Neuronal stem cell (in vitro differentiated cells): ENCODE results near the gene AFAP1.
A peak's percentile ranks its signal among the peaks of the same experiment; 100 is the strongest.
"Not testable (repeated sequence)": the region's sequence is repeated elsewhere in the genome, so short reads cannot be mapped to it uniquely, and the experiment has no call there.

Experiments used
- DNase-seq: peaks from one replicate; pipeline ENCODE4 v3.0.0-alpha.2; 2013; ENCODE audit warnings: low spot score
- H2AFZ ChIP-seq: one replicate; pipeline ENCODE4 v1.6.1; 2013; ENCODE audit warnings: mild to moderate bottlenecking, low read length, inconsistent platforms
- H2AK5ac ChIP-seq: 2 replicates; pipeline ENCODE4 v1.6.1; 2013; ENCODE audit warnings: low read depth, mild to moderate bottlenecking, inconsistent platforms, low read length, moderate library complexity, mixed read lengths
- H2BK120ac ChIP-seq: 2 replicates; pipeline ENCODE4 v1.6.1; 2013; ENCODE audit warnings: low read depth, mild to moderate bottlenecking, inconsistent platforms, low read length, moderate library complexity, mixed read lengths
- H2BK12ac ChIP-seq: one replicate; pipeline ENCODE4 v1.6.1; 2013; ENCODE audit warnings: low read length, inconsistent platforms
- H2BK15ac ChIP-seq: 2 replicates; pipeline ENCODE4 v1.6.1; 2013; ENCODE audit warnings: mild to moderate bottlenecking, low read length, inconsistent platforms, mixed read lengths
- H2BK5ac ChIP-seq: one replicate; pipeline ENCODE4 v1.6.1; 2013; ENCODE audit warnings: inconsistent platforms, mild to moderate bottlenecking, low read length, moderate library complexity
- H3K14ac ChIP-seq: one replicate; pipeline ENCODE4 v1.6.1; 2013; ENCODE audit warnings: low read length, inconsistent platforms
- H3K18ac ChIP-seq: 2 replicates; pipeline ENCODE4 v1.6.1; 2013; ENCODE audit warnings: low read length, inconsistent platforms
- H3K23ac ChIP-seq: 2 replicates; pipeline ENCODE4 v1.6.1; 2013; ENCODE audit warnings: low read depth, mild to moderate bottlenecking, mixed read lengths, low read length, inconsistent platforms; ENCODE audit not compliant: poor library complexity
- H3K27ac ChIP-seq: replicated peaks from 3 replicates; pipeline ENCODE4 v1.5.1; 2013; ENCODE audit warnings: low read length, inconsistent platforms
- H3K27me3 ChIP-seq, 3 experiments: 2 replicates each; pipeline ENCODE4 v1.6.1; 2013; ENCODE audit warnings: low read length in 3 of 3, mild to moderate bottlenecking in 2 of 3, inconsistent platforms in 1 of 3, low read depth in 1 of 3, mixed read lengths in 1 of 3, moderate library complexity in 1 of 3; ENCODE audit not compliant: control insufficient read depth in 3 of 3, insufficient read depth in 3 of 3
- H3K36me3 ChIP-seq, 2 donors: replicated peaks in 1 of 2; 2 replicates each; pipeline ENCODE4 v1.6.1; 2013; ENCODE audit warnings: low read length in 2 of 2; ENCODE audit not compliant: control insufficient read depth in 2 of 2, insufficient read depth in 2 of 2
- H3K4ac ChIP-seq: 2 replicates; pipeline ENCODE4 v1.6.1; 2013; ENCODE audit warnings: inconsistent platforms, mild to moderate bottlenecking, low read length, moderate library complexity
- H3K4me1 ChIP-seq, 2 donors: 1 replicate in 1 of 2; 2 replicates in 1 of 2; pipeline ENCODE4 v1.6.1; 2013; ENCODE audit warnings: low read length in 2 of 2, low read depth in 1 of 2; ENCODE audit not compliant: control insufficient read depth in 2 of 2, insufficient read depth in 1 of 2
- H3K4me2 ChIP-seq: one replicate; pipeline ENCODE4 v1.6.1; 2013; ENCODE audit warnings: mild to moderate bottlenecking, low read length, inconsistent platforms; ENCODE audit not compliant: insufficient read depth, poor library complexity, severe bottlenecking
- H3K4me3 ChIP-seq, 2 donors: 2 replicates each; pipeline ENCODE4 v1.5.1; 2013; ENCODE audit warnings: low read length in 2 of 2, mild to moderate bottlenecking in 2 of 2, inconsistent platforms in 1 of 2, moderate library complexity in 1 of 2
- H3K79me1 ChIP-seq: one replicate; pipeline ENCODE4 v1.6.1; 2013; ENCODE audit warnings: low read depth, mild to moderate bottlenecking, inconsistent platforms, low read length, moderate library complexity
- H3K9ac ChIP-seq: one replicate; pipeline ENCODE4 v1.6.1; 2013; ENCODE audit warnings: mild to moderate bottlenecking, low read depth, low read length, inconsistent platforms; ENCODE audit not compliant: poor library complexity
- H3K9me3 ChIP-seq, 2 donors: replicated peaks in 1 of 2; 2 replicates each; pipeline versions ENCODE3 to v1.6.1; 2013; ENCODE audit warnings: low read length in 2 of 2, mild to moderate bottlenecking in 2 of 2, inconsistent platforms in 1 of 2, low read depth in 1 of 2, mixed read lengths in 1 of 2, moderate library complexity in 1 of 2; ENCODE audit not compliant: control insufficient read depth in 2 of 2, insufficient read depth in 1 of 2
- H4K8ac ChIP-seq: one replicate; pipeline ENCODE4 v1.6.1; 2013; ENCODE audit warnings: low read depth, mild to moderate bottlenecking, inconsistent platforms, low read length, moderate library complexity
- H4K91ac ChIP-seq: one replicate; pipeline ENCODE4 v1.6.1; 2013; ENCODE audit warnings: low read length, low read depth, mild to moderate bottlenecking, inconsistent platforms; ENCODE audit not compliant: poor library complexity
- WGBS, 2 donors: extraction: QIAGEN DNeasy Blood & Tissue Kit; methylation state at CpG; one replicate each; pipeline ENCODE4 v1.1.7; 2013; ENCODE audit warnings: missing lambda C conversion rate in 2 of 2, mixed read lengths in 1 of 2; ENCODE audit not compliant: insufficient read length in 2 of 2, insufficient replicate concordance in 1 of 2; ENCODE audit errors: extremely low coverage in 2 of 2; 5-methylcytosine and 5-hydroxymethylcytosine counted together

AFAP1 gene

DNA sequence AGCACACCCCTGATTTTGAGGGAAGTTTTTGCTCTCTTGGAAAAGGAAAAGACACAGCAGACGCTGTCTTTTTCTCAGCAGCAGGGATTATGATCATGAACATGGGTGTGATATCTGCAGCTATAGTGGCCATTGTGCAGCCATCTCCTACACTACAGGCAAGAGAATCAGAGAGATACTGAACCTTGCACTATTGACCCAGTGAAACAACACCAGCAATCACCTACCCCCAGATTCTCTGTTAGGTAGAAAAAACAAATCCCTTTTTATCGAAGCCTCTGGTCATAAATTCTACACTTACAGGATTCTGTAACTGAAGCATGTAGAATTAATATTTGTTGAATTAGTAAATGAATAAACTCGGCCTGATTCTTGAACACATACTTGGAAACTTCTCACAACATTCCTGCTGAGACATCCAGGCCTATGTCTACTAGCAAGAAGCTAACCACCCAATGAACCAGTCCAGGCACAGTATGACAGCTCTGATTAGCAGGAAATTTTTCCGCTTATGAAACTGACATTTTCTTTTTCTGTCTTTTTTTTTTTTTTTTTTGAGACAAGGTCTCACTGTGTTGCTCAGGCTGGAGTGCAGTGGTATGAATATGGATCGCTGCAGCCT is 5.0 kb upstream of the AFAP1 start:
- Histone ChIP-seq H3K9me3 (no peaks in the 10 kb centered on the region), H3K79me1 (no peaks in the 10 kb centered on the region), H3K4me2 (no peak overlapping the region), H3K9ac (no peak overlapping the region), H2AFZ (no peak overlapping the region), H2BK120ac (no peak overlapping the region), H2BK12ac (no peak overlapping the region), H2BK15ac (no peak overlapping the region), H3K27ac (no peak overlapping the region), H4K8ac (no peak overlapping the region), H3K14ac (no peak overlapping the region), H3K36me3 (no peaks in the 10 kb centered on the region), H3K4ac (no peak overlapping the region), H3K4me3 (no peak overlapping the region), H2BK5ac (no peak overlapping the region), H2AK5ac (no peak overlapping the region), H3K4me1 (no peaks in the 10 kb centered on the region), H3K23ac (no peak overlapping the region), H3K18ac (no peak overlapping the region), H4K91ac (no peak overlapping the region), H3K27me3 (peaks cover 0 to 21% (median 0%) of the 10 kb centered on the region in 3 experiments)
- no CpG with 5 or more reads among the region's 5 CpGs for WGBS, 2 donors
- DNase-seq = no peak

DNA sequence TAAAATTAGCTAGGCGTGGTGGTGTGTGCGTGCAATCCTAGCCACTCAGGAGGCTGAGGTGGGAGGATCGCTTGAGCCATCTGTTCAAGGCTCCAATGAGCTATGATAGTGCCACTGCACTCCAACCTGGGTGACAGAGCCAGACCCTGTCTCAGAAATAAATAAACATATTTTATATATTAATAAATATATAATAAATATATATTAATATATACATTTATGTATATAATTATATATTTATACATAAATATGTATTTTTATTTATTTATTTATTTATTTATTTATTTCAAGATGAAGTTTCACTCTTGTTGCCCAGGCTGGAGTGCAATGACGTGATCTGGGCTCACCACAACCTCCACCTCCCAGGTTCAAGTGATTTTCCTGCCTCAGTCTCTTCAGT is 4.0 kb upstream of the AFAP1 start:
- no CpG with 5 or more reads among the region's 4 CpGs for WGBS, 2 donors
- H3K4me3 ChIP-seq, H3K14ac ChIP-seq, H4K8ac ChIP-seq, H3K4ac ChIP-seq, H4K91ac ChIP-seq, H2BK120ac ChIP-seq, H3K18ac ChIP-seq, H3K4me1 ChIP-seq, H2AFZ ChIP-seq, H3K4me2 ChIP-seq, H3K9ac ChIP-seq, H2BK5ac ChIP-seq, H2BK15ac ChIP-seq, DNase-seq, H3K9me3 ChIP-seq, H2BK12ac ChIP-seq, H3K36me3 ChIP-seq, H3K79me1 ChIP-seq, H3K27ac ChIP-seq, H2AK5ac ChIP-seq, H3K23ac ChIP-seq: not testable (repeated sequence)
- peaks cover 0 to 14% (median 0%) of the 10 kb centered on the region in 3 experiments for H3K27me3 ChIP-seq

DNA sequence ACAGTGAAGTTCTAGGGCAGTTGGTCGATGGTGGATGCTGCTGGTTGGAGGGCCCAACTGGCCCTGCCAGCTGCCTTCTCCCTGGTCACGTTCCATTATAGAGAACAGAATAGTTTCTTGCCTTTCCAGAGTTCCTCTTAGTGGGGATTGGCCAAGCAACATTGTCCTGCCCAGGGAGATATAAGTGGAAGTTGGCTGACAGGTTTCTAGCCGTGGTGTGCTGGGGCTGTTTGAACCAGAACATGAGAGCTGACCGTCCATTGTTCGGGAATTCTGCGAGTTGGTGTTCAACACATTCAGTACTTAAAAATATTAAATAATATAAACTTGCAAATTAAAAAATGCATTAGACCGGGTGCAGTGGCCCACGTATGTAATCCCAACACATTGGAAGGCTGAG is 3.5 kb upstream of the AFAP1 start:
- no peaks in the 10 kb centered on the region for H3K9me3 ChIP-seq
- H3K79me1 ChIP-seq = no peaks in the 10 kb centered on the region
- H2BK120ac ChIP-seq = no peak overlapping the region
- H4K8ac ChIP-seq = no peak overlapping the region
- H3K4me3 ChIP-seq = no peak overlapping the region
- no peak for DNase-seq
- H3K4ac ChIP-seq = no peak overlapping the region
- peaks cover 0 to 14% (median 0%) of the 10 kb centered on the region in 3 experiments for H3K27me3 ChIP-seq
- peaks cover 2 to 3% of the 10 kb centered on the region in 2 donors for H3K4me1 ChIP-seq
- H2BK5ac ChIP-seq = no peak overlapping the region
- no peak overlapping the region for H3K14ac ChIP-seq
- no peak overlapping the region for H2AFZ ChIP-seq
- H3K23ac ChIP-seq = no peak overlapping the region
- no peak overlapping the region for H2BK15ac ChIP-seq
- no peak overlapping the region for H3K27ac ChIP-seq
- H3K18ac ChIP-seq = no peak overlapping the region
- H3K36me3 ChIP-seq = no peaks in the 10 kb centered on the region
- H2BK12ac ChIP-seq = no peak overlapping the region
- WGBS, 2 donors = no CpG with 5 or more reads among the region's 8 CpGs
- no peak overlapping the region for H4K91ac ChIP-seq
- no peak overlapping the region for H2AK5ac ChIP-seq
- no peak overlapping the region for H3K9ac ChIP-seq
- H3K4me2 ChIP-seq = no peak overlapping the region

DNA sequence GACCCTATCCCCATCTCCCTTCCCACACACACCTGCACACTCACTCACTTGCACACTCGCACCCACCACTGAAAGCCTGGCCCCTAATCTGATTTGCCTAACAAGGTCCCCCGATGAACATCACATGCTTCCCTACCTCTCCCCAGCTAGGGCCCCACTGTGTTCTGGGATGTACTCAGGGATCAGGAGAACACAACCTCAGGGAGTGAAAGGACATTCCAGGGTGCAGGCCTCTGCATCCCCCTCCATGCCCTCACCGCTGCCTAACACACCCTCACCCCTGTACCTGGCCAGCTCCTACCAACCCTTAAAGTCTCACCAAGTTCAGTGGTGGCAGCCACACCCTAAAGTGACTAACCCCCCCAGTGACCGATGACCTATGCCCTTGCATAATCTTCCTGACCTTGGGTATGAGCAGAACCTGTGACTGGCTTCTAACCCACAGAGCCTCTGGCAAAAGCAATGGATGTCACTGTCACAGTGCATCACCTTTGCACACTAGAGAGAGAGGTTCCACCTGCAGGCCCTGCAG is 2.4 kb upstream of the AFAP1 start:
- H4K91ac ChIP-seq = no peak overlapping the region
- WGBS, 2 donors = no CpG with 5 or more reads among the region's 4 CpGs
- no peak overlapping the region for H3K14ac ChIP-seq
- H2BK12ac ChIP-seq = no peak overlapping the region
- H3K27ac ChIP-seq = no peak overlapping the region
- no peak overlapping the region for H4K8ac ChIP-seq
- no peak overlapping the region for H3K23ac ChIP-seq
- H3K4ac ChIP-seq = no peak overlapping the region
- H3K4me3 ChIP-seq = no peak overlapping the region
- H3K4me1 ChIP-seq = peaks cover 4 to 7% of the 10 kb centered on the region in 2 donors
- H3K27me3 ChIP-seq = peaks cover 0 to 14% (median 0%) of the 10 kb centered on the region in 3 experiments
- H3K4me2 ChIP-seq = no peak overlapping the region
- H2AFZ ChIP-seq = no peak overlapping the region
- no peak for DNase-seq
- peak overlapping the region; percentile 21 for H2AK5ac ChIP-seq
- H3K18ac ChIP-seq = no peak overlapping the region
- H2BK120ac ChIP-seq = no peak overlapping the region
- H3K36me3 ChIP-seq = no peaks in the 10 kb centered on the region
- no peaks in the 10 kb centered on the region for H3K79me1 ChIP-seq
- H2BK5ac ChIP-seq = no peak overlapping the region
- H3K9ac ChIP-seq = no peak overlapping the region
- no peaks in the 10 kb centered on the region for H3K9me3 ChIP-seq
- H2BK15ac ChIP-seq = no peak overlapping the region
